ENCODE data around the gene TMEM273.

Gene TMEM273

DNA sequence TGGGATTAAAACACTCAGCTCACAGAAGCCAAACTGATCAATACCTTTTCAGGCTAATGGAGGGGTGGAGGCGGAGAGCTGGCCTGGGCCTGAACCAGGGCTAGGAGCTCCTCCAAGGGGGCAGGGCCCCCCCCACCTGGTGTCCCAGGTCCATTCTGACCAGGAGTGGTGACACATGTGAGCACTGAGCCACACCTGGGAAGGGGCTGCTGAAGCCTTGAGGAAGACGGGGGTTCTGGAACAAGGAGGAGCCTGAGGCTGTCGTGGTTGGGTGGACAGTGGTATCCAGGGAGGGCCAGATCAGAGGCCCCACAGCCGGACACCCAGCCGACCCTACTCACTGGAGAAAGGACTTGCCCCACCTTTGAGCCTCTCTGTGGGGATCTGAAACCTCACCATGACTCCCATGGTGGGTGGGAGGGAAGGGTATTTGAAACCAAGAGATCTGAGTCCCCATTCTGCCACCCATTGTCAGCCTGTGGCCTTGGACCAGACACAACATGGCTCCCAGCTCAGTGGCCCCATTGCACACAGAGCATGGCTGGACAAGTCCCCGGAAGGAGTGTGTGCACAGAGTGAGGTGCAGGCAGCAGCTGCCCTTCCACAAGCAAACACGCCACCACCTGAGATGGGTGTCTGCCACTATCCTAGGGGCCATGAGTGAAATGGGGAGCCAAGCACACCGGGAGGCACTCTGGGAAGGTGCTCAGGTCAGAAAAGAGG lies 12.4 kb downstream of the TMEM273 start:
- no peak for DNase-seq

DNA sequence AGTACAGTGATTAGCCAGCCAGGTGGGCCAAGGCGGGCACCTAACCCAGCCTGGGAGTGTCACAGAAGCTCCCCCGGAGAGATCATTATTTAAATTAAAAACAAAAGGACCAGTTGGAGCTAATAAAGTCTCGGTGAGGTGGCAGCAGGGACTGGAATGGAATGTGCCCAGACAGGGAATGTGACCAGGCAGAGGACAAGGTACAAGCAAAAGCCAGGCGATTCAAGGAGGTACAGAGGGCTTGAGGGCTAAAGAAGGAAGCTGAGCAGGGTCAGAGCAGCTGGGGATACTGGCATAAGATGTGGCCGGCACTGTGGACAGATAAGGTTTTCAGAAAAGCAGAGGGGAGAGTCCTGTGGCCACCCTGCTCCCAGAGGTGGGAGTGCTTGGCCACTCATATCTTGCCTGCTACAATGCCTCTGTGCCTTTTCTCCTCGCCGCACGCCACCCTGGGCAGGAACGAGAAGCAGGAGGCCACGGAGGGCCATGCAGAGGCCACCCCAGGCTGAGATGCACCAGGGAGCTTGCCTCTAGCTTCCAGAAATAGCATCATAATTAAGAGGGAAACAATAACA lies 13.2 kb downstream of the TMEM273 start:
- DNase-seq = no peak

DNA sequence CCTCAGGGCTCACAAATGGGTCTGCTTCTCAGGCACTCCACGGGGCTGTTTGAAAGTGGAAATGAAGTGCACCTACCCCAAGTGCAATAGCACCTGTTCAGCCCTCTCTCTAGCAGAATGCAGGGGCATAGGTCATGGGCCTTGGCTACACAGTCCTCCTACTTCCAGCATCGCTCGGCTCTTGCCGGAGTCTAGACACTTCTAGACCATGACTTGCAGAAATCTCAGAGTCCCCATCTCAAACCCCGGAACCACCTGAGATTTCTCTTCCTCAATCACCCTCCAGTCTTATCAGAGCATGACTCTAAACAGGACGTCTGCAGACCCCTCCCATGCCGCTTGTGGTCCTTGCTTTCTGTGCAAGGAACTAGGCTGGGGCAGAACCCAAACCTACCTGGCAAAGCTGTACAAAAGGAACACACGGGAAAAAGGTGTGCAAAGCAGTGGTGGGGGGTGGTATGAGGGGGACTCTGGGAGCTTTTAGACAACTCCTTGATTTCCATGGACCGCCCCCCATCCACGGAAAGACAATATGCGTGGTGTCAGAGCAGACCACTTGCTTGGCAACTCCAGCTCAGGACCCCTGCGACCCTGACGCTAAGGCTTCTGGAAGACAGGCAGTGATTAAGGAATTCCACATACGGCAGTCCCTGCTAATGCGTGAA lies 13.8 kb downstream of the TMEM273 start:
- DNase-seq = no peak

DNA sequence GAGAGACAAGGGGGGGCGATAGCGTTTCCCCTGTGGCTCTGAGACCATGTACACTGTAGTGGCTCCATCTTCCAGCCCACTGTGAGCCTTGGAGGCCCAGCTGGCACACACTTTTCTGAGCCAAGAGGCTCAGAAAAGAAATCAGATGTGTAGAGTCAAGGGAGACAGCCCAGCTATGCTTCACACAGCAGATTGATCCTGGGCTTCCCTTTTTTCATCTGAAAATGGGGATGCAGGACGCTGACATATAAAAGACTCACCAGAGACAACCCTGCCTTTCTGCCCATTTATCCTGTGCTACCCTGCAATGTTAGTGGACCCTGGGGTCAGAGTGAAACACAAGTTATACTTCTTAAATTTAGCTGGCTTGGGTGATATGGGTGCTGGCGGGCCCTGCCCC lies 14.3 kb downstream of the TMEM273 start:
- no peak for DNase-seq

DNA sequence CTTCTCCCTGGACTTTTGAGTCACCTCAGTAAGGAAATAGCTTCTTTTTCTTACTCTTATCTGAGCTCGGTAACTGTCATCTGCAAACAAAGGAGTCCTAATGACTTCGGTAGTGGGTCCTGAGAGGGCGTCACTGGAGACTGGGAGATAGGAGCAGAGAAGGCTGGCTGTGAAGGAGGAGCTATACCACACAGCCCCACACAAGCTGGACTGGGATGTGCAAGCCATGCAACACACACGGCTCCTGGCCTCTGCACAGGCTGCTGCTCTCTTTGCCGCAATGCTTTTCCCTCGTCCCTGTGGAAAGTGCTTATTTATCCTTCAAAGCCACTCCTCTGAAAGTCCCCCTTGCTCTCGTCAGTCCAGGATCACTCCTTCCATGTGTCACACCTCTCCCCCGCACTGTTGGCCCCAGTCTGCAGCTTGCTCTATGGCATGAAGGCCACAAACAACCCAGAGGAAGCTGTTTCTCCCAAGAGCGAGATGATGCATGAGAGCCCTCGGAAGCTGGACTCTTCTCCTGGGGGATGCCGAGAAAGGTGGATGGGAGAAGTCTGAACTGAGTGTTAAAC lies 14.9 kb downstream of the TMEM273 start:
- no peak for DNase-seq

DNA sequence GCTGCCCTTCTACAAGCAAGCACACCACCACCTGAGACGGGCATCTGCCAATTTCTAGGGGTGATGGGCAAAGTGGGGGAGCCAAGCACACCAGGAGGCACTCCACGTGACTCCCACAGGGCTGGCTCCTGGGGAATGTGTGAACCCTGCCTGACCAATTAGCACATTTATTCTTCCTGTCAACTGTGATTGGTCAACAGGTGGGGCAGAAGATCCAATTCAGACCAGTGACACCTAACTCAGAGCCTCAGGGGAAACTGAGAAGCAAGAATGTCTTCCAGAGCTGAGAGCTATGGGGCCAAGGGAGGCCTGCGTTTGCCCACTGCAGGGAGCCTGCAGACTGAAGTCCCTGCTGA lies 15.4 kb downstream of the TMEM273 start:
- DNase-seq = no peak

DNA sequence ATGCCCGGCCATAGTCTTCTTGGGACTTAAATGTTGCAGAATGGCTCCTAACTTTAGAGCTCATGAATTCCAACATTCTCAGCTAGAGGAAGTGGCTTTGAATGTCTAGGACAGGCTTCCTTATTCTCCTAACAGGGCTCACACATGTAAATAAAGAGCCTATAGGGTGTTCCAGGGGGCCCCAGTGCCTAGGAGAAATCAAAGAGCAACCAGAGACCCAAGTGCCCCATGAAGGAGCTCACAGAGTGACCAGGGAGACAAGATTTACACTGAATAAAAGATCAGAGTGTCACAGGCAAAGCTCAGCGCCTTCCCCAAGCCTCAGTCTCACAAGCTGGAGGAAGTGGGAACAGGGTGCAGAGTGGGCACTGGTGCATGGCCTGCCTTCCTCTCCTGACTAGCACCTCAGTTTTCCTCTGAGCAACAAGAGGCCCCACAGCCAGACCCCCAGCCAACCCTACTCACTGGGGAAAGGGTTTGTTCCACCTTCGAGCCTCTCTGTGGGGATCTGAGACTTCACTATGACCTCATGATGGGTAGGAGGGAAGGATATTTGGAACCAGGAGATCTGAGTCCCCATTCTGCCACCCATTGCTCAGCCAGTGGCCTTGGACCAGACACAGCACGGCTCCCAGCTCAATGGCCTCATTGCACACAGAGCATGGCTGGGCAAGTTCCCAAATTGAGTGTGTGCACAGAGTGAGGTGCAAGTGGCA lies 16.0 kb downstream of the TMEM273 start:
- DNase-seq = no peak

DNA sequence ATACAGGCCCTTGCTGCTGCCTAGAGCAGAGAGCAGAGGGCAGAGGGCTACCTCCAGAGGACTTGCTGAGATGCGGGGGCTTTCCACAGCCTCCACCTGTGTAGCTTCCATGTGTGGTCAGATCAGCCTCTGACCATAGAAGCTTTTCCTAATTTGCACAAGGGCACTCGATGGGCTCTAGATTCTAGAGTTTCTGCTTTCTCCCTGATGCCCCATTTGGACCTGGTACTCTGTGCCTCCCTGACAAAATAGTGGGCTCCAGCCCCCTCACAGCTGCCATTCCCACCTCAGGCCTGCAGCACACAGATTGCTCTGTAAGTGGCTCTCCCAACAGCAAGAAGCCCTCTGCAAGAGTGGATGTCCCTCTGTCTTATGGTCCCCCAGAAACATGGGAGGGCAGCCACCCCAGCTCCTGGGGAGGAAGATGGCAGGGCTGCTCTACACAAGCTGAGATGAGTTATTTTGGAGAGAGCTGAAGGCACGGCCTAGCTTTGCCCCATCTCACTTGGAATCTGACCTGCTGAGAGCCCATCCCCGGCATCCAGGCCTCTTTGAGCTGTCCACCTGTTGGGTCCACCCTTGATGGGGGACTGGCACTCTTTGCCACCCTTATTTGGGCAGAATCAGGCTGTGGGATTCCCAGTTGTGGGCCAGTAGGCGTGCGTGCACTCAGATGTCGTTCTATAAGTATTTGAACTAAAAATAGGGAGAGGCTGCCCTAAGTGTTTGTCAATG lies 16.7 kb downstream of the TMEM273 start:
- no peak for DNase-seq

DNA sequence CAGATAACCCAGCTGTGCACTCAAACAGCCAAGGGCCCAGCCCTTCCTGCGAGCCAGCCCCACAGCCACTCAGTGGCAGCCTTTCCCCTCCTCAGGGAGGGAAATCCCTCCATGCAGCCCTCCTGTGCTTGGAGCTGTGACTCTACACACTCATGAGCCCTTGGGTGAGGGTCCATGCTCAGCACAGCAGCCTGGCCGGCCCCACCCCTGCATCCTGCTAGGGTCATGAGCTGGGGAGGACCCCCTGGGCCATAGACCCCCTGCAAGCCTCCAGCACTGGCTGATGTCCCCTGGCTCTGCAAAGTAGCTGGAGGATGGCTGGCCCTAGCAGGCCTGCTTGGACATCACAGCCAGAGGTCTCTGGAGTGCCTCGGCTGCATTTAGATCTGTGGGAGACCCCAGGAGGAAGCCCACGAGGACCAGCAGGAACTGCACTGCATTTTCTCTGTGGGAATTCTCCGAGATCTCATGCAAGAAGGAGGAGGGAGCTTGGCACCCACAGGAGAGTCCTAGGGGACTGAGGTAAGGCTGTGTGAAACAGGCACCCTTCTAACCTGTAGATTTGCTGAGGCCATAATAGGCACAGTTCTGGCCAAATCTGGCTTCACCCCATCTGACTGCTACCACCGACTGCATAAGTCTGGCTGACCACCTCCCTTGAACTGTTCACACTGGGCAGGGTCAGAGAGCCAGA lies 17.4 kb downstream of the TMEM273 start:
- no peak for DNase-seq

DNA sequence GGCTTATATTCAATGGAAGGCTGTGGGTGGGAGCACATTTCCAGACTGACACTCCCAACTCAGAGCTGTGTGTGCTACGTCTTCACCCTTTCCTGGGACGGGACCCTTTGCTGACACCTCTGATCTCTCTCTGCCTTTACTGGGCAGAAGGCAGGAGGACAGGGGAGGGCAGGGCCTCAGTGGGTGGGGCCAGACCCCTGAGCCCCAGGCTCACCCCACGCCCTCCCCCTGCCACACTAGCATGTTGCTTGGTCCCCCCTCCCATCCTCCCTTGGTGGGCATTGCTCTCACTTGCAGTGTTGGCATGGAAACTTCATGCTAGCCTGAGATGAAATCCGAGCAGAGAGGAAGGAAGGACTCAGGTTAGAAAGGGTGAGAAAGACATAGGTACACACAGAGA lies 18.4 kb downstream of the TMEM273 start:
- no peak for DNase-seq

DNA sequence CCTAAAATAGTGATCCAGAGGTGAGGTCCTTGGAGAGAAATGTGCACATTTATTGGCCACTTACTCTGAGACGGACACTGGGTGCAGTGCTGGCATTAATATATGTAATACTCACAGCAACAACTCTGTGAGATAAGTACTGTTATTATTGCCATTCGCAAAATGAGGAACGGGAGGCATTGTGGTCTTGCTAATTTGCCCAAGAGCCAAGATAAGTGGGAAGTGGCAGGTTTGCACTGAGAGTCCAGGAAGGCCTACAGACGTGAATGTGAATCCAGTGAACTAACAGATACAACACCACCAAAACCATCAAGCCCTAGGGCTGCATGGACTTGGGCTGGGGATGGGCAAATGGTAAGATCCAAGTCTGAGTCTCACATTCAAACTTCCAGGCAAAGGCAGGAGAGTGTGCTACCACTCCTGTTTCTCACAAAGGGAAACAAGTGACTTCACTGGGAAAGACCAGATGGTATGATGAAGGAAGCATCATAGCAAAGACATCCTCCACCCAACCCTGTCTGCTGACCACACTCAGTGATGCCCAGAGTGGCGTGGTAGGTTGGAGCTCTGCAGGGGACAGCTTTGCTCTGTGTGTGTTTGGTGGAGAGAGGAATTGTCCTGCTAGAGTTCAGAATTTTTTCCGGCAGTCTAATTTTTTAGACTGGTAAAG lies 19.2 kb downstream of the TMEM273 start:
- peak; percentile 16 for DNase-seq

DNA sequence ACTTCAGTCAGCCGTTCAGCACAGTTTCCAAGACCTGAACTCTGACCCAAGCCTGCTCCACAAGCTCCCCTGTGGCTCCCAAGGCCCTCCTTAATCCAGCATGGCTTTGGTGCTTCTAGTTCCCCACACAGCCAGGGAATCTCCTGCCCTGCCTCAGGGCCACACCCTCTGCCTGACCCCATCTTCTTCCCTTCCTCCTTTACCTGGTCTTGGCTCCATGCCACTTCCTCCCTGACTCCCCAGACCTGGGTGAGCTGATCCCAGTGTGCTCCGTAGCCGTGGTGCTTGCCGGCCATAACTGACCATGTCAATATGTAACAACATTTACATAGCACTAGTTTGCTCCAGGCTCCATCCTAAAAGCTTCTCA lies 20.0 kb downstream of the TMEM273 start:
- DNase-seq = no peak

DNA sequence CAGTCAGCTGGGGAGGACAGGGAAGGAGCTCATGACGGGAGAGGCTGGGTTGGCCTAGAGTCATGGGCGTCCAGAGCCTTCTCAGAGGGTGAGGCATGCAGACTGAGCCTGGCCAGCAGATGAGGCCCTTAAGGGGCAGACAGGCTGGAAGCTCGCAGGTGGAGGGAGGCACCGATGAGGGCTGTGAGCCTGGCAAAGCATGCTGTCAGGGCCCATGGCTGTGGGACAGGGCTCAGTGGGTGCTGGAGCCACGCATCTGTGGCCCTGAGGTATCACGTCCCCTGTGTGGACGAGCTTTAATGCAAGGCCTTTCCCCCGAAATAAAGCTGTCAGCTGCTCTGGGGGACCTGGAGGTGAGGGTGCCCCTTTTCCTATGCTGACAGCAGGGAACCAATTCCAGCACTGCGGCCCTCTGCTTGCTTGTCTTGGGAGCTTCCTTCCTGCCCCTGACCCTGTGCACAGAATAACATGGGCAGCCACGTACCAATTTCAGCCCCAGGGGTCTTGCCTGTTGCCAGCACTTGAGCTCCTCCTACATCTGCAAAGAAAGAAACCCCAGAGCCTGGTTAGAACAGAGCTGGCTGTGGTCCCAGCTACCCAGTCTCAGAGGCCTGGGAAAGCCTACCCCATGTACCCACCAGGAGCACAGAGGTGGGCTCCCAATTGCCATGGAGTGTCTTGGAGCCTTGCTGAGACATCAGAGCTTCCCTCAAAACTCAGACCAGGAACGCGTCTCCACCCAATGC lies 20.6 kb downstream of the TMEM273 start:
- no peak for DNase-seq

DNA sequence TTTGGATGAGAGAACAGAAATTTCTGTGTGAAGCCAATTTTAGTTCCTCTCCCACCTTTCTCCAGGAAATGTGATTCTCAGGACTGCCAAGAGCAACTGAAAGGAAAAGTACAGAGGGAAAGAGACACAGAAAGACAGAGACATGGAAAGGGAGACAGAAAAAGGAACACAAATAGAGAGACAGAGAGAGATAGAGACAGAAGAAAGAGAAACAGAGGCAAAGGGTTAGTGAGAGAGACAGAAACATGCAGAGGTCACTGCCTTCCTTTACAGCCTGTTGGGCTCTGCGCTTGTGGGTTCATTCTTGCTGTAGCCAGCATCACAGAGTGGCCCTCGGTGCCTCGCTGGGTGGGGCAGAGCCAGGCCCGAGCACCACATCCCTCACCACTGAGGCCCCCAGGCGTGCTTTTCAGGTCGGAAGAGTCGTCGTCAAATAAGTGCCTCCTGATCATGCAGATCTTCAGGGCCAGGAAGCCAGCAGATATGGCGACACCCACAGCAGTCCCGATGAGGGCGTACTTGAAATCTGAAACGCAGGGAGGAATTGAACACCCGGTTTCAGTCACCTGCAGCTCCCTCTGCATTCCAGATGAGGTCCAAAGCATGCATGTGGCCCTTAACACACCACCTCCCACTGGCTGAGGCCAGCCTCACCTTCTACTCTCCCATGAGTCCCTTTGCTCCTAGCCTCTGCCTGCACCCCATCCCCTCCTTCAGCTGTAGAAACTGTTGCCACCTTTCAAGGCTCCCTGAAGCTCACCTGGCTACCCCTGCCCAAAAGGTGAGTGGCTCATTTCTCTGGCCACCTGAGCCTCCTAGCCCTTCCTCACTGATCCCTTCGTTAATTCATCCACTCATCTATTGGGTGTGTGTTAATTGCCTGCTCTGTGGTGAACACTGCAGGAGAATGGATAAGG lies 21.4 kb downstream of the TMEM273 start:
- no peak for DNase-seq

DNA sequence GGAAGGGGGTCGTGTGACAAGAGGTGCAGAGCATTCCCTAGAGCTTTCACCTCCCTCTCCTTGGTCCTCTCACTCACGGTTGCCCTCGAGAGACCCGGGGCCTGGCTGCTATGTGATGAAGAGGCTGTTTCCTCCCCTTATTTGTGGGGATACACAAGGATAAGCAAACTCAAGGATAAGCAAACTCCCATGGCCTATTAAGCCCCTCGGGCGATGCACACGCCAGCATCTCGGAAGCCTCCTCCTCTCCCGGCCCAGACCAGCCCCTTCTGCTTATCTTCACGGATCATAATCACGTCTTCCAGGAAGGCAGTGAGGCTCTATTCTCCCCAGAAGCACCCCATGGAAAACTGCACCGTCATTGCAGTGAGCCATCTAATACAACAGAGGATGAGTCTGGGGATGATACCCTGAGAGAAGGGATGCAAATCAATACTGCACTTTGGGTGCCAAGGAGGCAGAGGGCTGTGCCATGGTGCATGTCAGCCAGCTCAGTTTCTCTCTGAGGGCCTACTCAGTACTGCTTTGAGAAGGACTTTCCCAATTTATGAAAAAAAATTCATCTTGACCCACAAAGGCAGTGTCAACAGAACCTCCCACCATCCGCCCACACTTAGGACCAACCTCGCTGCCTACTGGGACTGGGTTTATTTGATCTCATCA lies 22.2 kb downstream of the TMEM273 start:
- no peak for DNase-seq

DNA sequence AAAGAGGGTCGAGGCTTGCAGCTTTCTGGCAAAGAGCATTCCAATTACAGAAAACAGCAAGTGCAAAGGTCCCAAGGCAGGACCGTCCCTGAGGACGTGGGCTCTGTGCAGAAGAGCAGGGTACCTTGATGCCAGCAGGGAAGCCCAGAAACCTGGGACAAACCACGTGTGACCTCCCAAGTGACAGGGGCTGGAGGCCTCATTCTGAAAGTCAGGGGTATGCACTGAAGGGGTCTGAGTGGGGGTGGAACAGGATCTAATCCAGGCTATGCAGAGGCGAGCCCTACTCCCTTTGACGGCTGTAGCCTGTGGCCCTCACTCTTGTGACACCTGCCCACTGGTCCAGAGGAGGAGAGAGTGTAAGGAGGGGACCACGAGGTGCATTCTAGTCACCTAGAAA lies 22.9 kb downstream of the TMEM273 start:
- no peak for DNase-seq

DNA sequence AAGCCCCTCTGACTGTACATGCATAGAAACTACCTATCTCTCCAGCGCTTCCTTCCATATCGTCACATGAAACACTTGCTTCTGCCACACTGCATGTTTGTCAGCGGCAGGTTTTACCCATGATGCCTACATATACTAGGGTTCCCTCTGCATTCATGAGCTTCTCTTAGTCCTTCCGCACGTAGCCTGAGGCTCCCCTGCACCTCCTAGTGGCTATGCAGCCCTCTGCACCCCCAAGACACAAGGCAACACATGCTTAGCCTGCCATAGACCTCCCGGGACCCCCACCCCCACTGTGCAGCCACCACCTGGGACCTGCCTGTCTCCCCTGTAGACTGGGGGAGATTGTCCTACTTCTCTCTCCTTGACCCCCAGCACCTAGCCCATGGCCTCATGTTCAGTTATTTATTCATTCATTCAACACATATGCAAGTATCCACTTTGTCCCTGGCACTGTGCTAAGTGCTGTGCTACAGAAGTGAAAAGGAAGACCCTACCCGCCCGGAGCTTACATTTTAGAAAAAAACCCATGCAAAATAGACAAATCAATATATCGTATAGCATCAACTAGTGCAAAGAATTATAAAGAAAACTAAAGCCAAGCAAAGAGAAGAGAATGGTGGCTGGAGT lies 23.5 kb downstream of the TMEM273 start:
- peak; percentile 42 for DNase-seq

DNA sequence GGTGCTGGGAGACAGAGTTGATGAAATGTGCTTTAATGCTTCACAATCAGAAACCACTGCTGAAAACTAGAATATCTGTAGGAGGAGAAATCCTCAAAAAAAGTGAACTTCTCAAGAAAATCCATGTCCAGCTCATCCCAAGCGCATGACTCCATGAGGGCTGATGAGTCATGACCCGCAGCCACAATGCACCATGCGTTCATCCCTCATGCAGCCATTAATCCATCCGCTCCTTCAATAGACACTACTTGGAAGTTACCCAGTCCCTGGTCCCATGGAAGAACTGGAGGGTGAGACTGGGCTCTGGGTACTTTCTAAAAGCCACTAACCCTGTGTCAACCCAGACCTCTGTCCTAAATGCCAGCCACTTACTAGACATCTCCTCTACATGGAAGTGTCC lies 24.4 kb downstream of the TMEM273 start:
- no peak for DNase-seq
